Fibroblast of the aortic adventitia (primary cell): Measurements from ENCODE around the gene CCDC9B. TPM values are rescaled to one million over a fixed set of nuclear protein-coding genes. Genes with fewer than 3 reads are reported as not detected.

Source experiments
- DNase-seq: peaks from one replicate; pipeline ENCODE4 v3.0.0-alpha.2; 2010; ENCODE audit warnings: low read depth
- H3K4me3 ChIP-seq: 2 replicates; pipeline ENCODE4 v1.5.1; 2011; ENCODE audit warnings: low read depth, mild to moderate bottlenecking, control low read depth, low read length, moderate library complexity
- total RNA-seq: library from RNA; depleted of rRNA; stranded (reverse); fragments of >200 nt; gene quantifications from 2 replicates; pipeline ENCODE4 v1.2.3, GENCODE V29; 2012; ENCODE audit warnings: low replicate concordance
- TF ChIP-seq, protein P1 (sequence below): IDR thresholded peaks from 2 replicates; pipeline ENCODE4 v1.5.1; 2011; ENCODE audit warnings: mild to moderate bottlenecking, low read length, control low read depth, inconsistent platforms; ENCODE audit not compliant: insufficient read depth

The CCDC9B gene
- total RNA-seq, 1 donor: 16.2 TPM

DNA sequence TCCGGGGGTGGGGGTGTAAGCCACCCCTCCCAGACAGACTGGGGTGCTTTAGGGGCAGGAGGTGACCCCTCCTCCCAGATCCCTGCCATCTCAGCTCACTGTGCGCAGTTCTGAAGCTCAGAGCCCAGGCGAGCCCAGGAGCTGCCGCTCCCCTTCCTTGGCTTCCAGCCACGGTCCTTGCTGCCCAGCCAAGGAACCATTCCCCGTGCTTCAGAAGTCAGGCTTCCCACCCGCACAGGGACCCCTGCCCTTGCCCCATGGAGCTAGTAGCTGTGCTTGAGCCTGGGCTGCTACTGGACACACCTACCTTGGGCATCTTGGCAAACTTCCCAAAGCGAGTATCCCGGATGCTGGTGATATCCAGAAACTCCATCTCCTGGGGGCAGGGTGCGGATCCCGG is 37.8 kb downstream of the CCDC9B start:
- no peak for DNase-seq
- no peak overlapping the region for H3K4me3 ChIP-seq
- TF ChIP-seq, protein P1, sequence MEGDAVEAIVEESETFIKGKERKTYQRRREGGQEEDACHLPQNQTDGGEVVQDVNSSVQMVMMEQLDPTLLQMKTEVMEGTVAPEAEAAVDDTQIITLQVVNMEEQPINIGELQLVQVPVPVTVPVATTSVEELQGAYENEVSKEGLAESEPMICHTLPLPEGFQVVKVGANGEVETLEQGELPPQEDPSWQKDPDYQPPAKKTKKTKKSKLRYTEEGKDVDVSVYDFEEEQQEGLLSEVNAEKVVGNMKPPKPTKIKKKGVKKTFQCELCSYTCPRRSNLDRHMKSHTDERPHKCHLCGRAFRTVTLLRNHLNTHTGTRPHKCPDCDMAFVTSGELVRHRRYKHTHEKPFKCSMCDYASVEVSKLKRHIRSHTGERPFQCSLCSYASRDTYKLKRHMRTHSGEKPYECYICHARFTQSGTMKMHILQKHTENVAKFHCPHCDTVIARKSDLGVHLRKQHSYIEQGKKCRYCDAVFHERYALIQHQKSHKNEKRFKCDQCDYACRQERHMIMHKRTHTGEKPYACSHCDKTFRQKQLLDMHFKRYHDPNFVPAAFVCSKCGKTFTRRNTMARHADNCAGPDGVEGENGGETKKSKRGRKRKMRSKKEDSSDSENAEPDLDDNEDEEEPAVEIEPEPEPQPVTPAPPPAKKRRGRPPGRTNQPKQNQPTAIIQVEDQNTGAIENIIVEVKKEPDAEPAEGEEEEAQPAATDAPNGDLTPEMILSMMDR: no peak

DNA sequence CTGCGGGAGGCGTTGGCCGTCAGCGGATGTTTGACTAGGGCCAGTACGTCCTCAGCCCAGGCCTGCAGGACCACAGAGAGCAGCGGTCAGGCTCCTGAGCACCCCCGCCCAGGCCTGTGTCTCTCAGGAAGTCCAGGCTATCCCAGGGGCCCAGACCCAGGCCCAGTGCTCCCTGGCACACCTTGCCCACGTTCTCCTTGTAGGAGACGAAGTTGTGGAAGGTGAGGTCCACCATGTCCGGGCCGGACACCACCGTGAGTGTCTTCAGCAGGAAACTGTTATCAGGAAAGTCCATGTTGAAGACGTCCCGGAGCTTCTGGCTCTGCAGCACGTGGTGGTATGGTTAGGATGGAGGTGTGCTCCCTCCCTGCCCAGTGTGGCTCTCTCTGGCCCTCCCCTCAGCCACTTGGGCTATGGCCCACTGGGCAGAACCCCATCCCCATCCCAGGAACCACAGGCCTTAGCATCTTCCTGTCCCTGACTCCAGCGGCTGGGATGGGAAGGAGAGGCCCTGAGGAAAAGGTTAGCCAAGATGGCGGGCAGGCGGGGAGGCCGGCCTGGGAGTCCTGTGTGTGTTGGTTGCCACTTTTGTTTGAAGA is 38.4 kb downstream of the CCDC9B start:
- DNase-seq: no peak
- H3K4me3 ChIP-seq: no peak overlapping the region
- TF ChIP-seq, protein P1: no peak

DNA sequence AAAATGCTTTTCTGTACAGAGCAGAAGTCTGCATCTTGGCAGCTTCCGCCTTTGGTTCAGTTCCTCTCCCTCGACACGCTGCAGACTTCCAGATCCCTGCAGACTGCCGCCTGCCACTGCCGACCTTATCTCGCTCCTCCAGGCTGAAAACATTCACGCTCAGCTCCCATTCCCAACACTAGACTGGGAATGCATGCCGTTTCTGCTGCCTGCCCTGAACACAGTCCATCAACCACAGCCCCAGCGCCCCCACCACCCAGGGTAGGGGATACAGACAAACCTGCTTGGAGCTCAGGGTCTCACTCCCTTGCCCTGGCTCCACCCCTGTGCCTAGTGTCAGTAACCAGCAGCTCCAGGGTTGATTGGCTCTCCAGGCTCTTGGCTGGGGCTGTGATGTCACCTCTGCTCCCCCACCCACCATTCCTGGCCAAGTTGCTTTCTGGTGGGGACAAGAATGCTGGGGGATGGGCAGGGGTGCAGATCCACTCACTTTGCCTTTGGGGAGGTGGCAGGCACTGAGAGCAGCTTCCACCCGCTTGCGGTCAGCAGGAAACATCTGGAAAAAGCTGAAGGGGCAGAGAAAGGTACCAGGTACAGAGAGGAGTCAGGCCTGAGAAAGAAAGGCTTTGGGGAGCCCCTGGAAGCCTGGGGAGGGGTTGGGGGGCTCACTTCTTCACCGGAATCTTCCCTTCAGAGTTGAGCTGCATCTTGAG is 39.1 kb downstream of the CCDC9B start:
- TF ChIP-seq, protein P1: no peak
- peak; percentile 24 for DNase-seq
- H3K4me3 ChIP-seq: no peak overlapping the region

DNA sequence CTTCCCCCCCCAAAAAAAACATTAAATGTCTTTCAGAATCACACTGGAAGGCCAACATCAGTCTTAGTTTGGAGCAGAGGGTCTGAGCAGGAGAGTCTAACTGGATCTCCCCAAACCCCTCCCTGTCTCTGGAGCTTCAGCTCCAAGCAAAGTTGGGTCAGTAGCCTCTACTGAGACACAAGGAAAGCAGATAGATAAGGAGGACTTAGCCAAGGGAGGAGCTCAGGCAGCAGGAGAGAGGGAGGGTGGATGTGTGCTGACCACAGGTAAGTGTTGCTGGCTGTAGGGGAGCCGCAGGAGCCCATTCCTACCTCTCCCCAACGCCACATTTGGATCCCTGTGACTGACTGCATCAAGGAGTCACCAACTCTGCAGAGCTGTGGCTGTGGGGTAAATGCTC is 40.0 kb downstream of the CCDC9B start:
- no peak overlapping the region for H3K4me3 ChIP-seq
- TF ChIP-seq, protein P1: no peak
- no peak for DNase-seq

DNA sequence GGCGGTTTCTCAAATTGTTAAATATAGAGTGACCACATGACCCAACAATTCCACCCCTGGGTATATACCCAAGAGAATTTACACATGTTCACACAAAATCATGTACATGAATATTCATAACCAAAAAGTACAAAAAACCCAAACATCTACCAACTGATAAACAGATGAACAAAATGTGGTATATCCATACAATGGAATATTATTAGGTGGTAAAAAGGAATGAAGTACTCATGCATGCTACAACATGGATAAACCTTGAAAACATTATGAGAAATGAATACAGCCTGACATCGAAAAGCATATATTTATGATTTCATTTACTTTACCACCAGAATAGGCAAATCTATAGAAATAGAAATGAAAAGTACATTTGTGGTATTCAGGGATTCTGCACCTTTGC is 40.4 kb downstream of the CCDC9B start:
- H3K4me3 ChIP-seq: no peak overlapping the region
- DNase-seq: no peak
- TF ChIP-seq, protein P1: no peak

DNA sequence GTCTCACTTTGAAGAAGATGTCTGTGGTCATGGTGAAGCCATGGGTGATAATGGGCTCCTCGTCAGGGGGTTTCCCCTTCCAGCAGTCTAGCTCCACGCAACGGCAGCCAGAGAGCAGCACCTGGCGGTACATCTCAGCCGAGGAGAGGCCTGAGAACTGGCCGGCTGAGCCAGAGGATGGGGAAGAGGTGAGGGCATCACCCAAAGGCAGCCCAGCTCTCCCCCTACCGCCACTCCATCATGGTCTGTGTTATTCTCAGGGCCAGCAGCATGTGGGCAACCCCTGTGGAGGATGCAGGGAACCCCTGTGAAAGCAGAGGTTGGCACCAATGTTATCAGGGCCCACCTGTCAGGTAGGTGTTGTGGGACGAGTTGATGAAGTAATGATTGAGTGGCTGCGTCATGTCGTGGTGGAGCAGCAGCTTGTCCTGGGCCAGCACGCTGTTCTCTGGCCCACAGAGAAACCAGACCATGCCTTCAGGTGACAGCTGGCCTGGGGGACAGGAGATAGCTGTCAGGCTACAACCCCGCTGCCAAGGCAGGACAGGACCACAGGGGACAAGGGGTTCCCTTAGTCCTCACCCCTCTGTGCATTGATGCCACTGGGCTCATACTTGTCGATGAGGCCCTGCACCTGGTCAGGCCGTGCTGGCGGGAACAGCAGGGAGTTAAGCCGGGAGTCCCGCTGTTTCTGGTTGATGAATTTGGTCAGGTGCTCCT is 42.4 kb downstream of the CCDC9B start:
- TF ChIP-seq, protein P1: no peak
- H3K4me3 ChIP-seq: no peak overlapping the region
- DNase-seq: no peak
